HL-60/S4 treated with retinoic acid at 250 ng/mL for 4 days and 3 days (cell line): Measurements from ENCODE around the gene OR7G2.

Experiments
- in situ Hi-C: fragments of 300-500 bp; cut with MboI; formaldehyde crosslinking; loops from 2 replicates; pipeline ENCODE4 v1.7.0; 2022; ENCODE audit warnings: low sequenced_read_pairs

The OR7G2 gene

DNA sequence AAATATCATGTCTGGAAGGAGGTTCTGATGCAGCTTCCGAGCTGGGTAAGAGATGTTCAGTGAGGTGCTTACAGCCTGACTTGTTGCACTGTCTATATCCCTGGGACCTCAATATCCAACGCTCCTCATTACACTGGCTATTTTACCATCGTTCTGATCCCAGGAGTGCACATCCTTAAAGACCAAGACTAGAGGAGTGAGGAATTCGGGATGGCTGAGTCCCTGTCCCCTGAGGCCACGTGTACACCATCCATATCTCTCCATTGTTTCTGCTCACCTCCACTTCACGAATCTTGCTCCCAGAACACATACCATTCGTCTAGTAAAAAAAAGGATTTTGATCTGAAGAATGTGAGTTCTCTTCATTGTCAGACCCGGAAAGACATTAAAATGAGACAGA is at the start of gene OR7G2:
TSS of gene OR7G2 (minus strand) at position 101 of the 400 bp plus-strand sequence. CDS start 4,232 bp downstream, outside the sequence.
- in situ Hi-C loops = no loop called here

DNA sequence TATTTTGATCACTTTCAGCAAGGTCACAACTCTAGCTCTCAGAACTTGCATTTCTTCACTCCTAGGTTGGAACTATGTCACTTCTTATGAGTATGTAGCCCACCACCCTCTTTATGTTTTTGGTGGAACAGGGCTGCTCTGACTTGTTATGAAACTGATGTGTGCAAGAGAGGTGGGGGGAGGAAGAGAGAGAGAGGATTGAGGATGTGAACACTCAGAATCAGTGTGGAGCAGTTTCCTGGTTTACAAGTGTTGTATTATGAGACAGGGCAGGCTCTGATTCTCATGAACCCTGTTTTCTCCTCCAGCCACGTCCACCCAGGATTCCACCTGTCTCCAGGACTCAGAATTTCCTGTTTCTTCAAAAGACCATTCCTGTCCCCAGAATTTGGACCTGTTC is 49.0 kb upstream of the OR7G2 start:
- in situ Hi-C loops = no loop called here

DNA sequence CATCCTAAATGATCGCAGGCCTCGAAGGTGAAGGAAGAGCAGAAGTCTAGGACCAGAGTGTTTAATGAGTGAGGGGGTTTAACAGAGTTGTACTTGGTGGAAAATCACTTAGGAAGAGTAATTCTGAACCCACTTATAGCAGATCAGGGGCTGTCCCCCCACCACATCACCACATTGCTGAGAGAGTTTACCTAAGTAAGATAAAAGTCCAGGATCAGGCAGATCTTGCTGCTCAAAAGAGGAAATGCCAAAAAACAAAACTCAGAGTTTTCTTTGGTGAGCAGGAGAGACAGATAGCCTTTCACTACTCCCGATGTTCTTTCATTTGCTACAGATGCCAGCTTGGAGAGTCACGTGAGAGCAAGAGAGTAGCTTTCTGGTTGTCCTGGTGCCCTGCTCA is 48.3 kb upstream of the OR7G2 start:
- in situ Hi-C loops = no loop called here

DNA sequence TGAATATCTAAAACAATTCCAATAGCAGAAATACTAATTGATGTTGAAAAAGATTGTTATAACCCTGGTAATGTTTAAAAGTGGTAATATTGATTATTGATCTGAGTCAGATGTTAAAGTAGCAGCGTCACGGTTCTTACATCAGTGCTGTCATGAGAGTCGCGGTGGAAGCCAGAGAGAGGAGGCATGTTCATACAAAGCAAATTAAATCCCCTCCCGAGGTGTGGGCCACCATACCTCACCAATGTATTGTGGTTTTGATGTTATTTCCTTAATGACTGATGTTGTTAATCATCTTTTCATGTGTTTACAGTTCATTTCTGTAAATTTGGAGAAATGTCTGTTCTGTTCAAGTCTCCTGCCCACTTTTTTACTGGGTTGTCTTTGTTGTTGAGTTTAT is 44.1 kb upstream of the OR7G2 start:
- in situ Hi-C loops = no loop called here

DNA sequence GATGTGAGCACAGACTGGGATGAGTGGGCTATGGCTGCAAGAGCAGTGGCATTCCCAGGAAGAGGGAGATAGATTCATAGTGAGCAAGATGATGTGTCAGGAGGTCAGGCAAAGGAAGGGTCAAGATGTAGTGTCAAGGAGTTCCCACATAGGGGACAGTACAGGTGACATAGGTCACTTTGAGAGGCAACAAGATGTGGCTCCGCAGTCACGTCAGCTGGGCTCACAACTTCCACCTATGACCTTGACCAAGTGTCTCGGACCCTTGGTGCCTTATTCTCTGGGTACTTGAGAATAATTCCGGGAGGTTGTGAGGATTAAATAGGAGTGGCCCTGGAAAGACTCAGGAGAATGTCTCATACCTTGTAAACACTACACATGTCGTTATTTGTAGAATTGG is 43.4 kb upstream of the OR7G2 start:
- in situ Hi-C loops = no loop called here

DNA sequence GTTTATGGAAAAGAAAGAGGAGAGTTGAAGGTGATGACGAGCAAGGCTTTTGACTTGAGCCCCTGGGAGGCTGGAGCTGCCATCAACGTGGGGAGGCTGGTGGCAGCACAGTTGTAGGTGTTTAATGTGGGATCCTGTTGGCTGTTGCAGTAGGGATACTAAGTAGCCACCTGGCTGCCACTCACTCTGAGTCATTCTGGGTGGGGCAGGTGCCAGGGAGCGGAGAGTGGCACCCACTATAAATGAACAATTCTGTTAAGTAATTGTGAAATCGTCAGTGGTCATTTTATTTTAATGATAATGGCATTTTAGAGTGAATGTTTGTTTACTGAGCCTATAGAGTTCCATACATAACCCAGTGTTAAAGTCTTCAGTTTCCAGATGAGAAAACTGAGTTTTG is 42.7 kb upstream of the OR7G2 start:
- in situ Hi-C loops = no loop called here

DNA sequence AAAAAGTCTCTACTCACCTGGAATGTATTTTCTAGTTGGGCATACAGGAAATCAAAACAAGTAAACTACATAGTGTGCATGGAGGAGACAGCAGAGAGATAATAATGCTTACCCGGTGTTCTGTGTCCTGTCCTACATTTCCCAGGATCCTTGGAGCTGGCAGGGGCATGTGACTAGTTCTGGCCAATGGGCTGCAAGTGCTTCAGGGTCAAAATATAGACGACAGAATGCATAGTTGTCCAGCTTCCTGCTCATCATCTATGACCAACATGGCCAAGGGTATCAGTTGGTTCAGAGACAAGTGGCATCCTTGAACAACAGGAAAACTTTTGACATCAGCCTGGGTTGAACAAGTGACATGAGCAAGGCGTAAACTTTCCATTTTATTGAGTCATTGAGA is 41.4 kb upstream of the OR7G2 start:
- in situ Hi-C loops = no loop called here

DNA sequence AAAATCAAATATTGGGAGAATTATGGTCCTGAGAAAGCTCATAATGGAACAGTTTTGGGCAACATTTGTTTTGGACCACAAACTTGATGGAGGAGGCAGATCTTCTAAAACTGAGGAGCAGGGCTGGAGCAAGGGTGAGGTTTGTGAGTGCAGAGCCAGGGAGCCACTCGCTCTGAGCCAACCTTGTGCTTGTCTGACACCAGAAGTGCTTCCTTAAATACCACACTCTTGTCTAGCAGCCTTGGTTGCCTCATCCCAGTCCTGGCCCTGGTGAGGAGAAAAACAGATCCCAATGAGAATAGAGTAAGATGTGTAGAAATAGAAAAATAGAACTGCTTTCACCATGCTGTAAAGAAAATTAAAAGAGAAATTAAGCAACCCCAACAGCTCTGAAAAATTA is 39.6 kb upstream of the OR7G2 start:
- in situ Hi-C loops = no loop called here

DNA sequence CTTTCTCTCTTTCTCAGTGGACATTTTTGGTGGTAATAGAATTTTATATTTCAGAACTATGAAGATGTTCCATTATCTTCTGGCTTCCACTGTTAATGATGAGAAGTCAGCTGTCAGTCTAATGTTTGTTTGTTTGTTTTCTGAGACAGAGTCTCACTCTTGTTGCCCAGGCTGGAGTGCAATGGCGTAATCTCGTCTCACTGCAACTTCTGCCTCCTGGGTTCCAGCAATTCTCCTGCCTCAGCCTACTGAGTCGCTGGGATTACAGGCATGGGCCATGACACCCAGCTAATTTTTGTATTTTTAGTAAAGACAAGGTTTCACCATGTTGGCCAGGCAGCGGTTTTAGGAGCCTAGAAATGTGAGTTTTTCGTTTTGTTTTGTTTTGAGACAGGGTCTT is 37.6 kb upstream of the OR7G2 start:
- in situ Hi-C loops = no loop called here

DNA sequence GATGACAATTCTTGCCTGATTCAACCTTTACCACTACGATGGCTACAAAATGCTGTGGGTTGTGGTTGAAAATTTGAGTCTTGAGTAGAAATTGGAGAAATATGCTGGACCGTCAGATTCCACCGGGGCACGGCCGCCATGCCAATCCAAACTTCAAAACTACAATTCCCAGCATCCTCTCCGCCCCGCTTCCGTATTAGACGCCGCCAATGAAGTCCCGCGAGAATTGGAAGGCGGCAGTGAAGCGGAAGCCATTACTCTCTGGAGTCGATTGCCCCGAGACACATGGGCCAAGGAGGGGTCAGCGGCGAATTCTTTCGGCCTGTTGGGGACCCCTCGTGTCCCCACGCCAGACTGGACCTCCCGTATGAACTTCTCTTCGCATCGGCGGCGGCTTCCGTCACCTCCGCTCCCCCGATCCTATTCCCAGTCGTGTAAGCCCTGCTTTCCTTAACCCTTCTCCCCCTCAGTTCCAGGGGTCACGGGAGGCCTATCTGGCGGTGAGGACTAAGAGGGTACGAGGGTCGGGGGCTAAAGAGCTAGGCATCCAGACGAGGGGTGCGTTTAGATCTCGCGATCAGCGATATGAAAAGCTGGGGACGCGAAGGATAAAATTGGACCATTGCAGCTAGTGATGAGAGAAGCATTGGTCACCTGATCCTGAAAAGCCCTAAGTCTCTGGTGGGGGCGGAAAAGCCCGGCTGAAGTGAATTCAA is 33.0 kb upstream of the OR7G2 start, which contains the start of gene ZNF317:
TSS of gene ZNF317 (plus strand) at position 239 of the 716 bp plus-strand sequence. CDS start 15,620 bp downstream, outside the sequence.
- in situ Hi-C loops = no loop called here

DNA sequence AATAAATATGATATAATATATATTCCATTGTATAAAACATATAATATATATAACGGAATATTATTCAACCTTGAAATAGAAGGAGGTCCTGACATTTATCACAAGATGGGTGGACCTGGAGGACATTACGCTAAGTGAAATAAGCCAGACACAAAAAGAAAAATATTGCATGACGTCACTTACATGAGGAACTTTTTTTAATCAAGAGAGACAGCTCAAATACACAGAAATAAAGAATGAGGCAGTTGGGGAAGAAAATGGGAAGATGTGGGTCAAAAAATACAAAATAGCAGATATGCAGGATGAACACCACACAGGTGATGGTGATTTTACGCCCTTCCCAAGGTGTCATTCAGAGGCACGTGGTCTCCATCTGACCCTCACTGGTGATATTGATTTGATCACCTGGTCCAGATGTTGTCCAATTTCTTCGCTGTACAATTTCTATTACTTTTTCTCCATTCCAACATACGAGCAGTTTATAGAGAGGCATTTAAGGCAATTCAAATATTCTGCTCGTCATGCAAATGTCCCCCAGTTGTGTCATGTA is 32.4 kb upstream of the OR7G2 start:
- in situ Hi-C loops = no loop called here

DNA sequence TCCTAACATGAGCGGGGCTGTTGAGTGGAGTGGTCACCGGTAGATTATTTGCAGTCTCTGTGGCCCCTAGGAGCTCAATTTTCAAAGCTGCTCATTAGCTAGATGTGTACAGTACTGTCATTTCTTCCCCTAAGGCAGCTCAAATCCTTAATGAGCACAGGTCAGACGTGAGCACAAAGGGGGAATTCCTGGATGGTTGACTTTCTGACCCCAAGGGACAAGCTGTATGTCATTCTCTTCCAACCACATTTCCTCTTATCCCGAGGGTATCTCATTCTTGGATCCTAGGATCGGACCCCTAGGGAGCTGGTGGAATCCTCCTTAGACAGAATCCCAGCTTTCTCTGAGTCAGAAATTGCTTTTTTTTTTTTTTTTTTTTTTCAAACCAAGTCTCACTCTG is 25.1 kb upstream of the OR7G2 start:
- in situ Hi-C loops = no loop called here

DNA sequence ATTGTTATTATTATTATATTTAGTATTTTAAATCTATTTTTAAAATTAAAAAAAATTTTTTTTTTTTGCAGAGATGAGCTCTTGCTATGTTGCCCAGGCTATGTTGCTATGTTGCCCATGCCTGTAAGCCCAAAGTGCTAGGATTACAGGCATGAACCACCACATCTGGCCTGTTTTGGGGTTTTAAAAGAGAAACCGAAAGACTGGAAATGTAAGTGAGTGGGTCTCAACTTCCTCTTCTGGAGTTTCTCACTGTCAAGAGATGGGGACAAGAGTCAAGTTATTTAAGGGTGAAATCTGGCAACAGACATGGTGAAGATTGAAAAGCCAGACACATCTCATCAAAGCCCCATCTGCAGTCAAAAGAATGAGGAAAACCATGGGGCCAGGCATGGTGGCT is 23.7 kb upstream of the OR7G2 start:
- in situ Hi-C loops = no loop called here

DNA sequence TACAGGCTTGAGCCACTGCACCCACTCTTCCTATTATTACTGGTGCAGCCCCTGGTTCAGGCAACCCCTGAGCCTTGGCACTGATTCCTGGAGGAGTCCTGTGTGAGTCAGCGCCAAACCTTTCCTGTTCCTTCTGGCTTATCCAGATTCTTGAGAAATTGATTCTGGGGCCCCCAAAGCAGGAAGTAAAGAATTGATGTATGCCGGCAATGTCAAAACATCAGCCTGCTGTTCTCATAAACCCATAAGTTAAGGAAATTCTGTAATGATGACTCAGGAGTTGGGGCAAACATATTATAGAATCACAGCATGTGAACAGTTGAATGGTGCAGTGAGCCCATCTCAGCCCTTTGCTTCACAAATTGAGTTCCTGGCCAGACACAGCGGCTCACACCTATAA is 20.9 kb upstream of the OR7G2 start:
- in situ Hi-C loops = no loop called here

DNA sequence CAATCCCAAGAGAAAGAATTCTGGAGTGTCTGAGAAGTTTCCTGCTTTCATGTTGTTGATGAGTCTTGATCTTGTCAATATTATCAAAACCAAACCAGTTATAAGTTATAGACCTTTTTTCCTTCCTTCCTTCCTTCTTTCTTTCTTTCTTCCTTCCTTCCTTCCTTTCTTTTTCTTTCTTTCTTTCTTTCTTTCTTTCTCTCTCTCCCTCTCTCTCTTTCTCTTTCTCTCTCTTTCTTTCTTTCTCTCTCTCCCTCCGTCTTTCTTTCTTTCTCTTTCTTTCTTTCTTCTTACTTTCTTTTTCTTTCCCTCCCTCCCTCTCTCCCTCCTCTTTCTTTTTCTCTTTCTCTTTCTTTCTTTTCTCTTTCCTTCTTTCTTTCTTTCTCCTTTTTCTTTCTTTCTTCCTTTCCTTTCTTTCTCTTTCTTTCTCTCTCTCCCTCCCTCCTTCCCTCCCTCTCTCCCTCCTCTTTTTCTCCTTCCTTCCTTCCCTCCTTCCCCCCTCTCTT is 19.7 kb upstream of the OR7G2 start, which contains the start of gene OR7G3:
TSS of gene OR7G3 (minus strand) at position 51 of the 506 bp plus-strand sequence. CDS start at position 51, 0 bp downstream.
- in situ Hi-C loops = no loop called here

DNA sequence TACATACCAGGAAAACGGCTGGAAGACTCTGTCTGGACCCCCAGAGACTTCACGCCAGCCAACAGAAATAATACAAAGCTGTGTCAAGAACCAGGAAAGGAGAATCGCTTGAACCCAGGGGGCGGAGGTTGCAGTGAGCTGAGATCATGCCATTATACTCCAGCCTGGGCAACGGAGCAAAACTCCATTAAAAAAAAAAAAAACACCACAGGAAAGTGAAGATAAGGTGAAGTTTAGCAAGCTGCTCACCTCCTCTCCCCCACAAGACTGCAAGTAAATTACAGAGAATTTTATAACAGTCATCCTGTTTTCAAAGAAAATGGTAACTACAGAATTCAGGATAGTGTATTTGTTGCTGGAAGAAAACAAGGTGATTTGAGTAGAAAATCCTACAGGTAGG is 9.3 kb upstream of the OR7G2 start:
- in situ Hi-C loops = no loop called here

DNA sequence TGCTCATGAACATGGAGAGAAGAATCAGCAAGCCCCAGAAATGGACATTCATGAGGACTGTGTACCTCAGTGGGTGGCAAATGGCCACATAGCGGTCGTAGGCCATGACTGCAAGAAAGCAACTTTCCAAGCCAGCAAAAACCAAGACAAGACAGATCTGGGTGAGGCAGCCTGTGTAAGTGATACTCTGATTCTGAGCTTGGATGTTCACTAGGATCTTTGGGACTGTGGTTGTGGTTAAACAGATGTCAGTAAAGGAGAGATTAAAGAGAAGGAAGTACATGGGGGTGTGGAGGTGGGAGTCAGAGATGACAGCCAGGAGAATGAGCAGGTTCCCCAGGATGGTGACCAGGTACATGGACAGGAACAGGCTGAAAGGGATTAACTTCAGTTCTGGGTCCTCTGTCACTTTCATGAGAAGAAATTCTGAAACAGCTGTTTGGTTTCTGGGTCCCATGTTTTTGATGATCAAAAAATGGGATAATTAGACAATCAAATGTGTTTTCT is 8.1 kb upstream of the OR7G2 start, which contains the start of gene OR7G1:
TSS of gene OR7G1 (minus strand) at position 457 of the 507 bp plus-strand sequence. CDS start at position 457, 0 bp downstream.
- in situ Hi-C loops = no loop called here

DNA sequence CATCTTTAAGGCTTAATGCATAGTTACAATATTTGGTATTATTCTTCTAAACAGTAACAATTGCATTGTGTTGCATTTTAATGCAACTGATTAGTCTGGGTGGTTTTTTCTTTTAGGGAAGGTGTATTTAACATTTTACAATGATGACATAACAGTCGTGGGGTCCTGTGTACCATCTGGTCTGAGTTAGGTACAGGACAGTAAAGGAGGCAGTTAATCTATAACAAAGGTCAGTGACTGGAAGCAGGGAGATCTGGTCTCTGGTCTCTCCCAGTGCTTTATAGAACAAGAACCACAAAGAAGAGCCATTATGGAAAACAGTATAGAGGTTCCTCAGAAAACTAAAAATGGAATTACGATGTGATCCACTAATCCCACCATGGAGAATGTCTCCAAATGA is 2.7 kb upstream of the OR7G2 start:
- in situ Hi-C loops = no loop called here

DNA sequence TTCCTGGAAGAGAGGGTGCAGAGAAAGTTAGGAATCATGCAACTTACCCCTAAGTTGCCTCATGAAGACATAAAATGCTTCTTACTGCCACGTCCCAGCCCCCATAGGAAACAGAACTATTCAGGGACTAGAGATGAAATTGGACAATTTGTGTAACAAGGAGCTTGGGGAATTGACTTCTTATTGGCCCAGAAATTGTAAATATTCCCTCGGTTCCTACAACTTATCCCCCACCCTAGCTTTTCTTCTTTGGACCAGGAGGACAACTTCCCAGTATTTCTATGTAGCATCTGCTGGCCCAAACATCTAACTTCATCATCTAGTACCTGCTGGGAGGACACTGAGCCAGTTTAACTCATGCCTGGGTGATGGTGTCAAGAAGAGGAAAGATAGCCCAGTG is 20.5 kb downstream of the OR7G2 start, which contains the start of gene OR1M1:
TSS of gene OR1M1 (plus strand) at position 301 of the 400 bp plus-strand sequence. CDS start 6,184 bp downstream, outside the sequence.
- in situ Hi-C loops = loop anchor here (25.0 kb wide), 1 partner anchor 499 kb away; the partner anchor contains the start of gene MYO1F

DNA sequence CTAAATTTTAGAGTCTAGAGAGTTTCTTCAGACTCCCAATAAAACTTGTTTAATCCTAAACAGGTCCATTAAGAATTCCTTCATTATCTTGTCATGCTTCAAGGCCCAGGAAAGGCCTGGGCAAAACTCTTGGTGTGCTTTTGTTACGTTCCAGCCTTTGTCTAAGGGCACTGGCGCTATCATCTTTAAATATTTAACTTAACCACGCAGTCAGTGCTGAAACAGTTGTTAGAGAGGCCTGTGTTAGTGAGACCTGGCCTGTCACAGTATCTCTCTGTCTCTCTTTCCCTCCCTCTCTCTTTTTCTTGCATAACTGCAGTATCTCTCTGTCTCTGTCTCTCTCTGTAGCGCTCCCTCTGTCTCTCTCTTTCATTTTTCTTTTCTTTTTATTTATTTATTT is 28.6 kb downstream of the OR7G2 start:
- in situ Hi-C loops = loop anchor here (25.0 kb wide), 1 partner anchor 491 kb away; the partner anchor contains the start of gene MYO1F

DNA sequence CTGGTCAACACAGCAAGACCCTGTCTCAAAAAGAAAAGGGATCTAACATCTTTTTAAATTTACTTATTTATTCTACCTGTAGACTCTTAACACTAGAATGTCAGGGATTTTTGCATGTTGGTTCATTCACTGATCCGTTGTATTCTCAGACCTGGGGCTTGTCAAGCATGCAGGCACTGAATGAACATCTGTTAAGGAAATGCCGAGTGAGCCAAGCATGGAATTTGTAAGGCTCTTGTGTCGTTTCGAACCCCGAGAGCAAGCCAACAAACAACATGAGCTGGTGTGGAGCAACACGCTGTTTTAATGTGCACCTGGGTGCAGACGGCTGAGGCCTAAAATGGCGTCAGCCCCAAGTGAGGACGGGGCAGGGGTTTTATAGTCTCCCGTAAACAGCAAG is 30.4 kb downstream of the OR7G2 start:
- in situ Hi-C loops = loop anchor here (25.0 kb wide), 1 partner anchor 490 kb away; the partner anchor contains the start of gene MYO1F
